Body of pancreas (tissue), 4 donors: ENCODE measurements around the gene CNTNAP1.
A peak's percentile ranks its signal among the peaks of the same experiment; 100 is the strongest.

Source experiments
- POLR2A ChIP-seq, 3 donors: fragments of 450-650 bp; IDR thresholded peaks; one replicate each; pipeline ENCODE4 v1.6.1; 2016; ENCODE audit warnings: antibody characterized with exemption in 3 of 3, mild to moderate bottlenecking in 2 of 3
- TF ChIP-seq, protein P1 (sequence below), 7 experiments: fragments of 450-650 bp in 4 of 7; fragments of 200-600 bp in 3 of 7; sonication (generic) in 3 of 7; IDR thresholded peaks; one replicate each; pipeline ENCODE4 v1.5.1; 2016 to 2019; ENCODE audit warnings: antibody characterized with exemption in 7 of 7

DNA sequence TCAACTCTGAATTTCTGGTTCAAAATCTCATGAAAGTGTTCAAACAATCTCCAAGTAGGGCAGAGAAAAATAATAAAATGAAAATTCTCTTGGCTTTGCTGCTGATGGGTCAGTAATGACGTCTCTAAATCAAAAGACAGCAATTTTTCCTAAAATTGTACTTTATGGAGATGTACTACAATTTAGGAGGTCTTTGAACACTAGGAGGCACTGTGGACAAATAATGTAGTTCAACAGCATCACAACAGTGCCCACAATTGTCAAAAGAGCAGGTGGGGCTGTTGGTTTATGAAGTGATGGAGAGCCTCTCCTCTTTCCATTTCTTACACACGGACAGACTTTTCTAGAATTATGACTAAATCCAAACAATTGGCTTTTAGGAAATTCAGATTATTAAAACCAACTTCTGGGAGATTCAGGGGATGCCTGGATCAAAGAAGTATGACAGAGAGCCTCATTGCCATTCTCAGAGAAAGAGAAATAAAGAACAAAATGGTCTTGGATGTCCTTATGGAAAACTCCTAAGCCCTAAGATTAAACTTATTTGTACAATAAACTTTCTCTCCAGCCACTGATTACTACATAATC lies 38.8 kb downstream of the CNTNAP1 start:
- TF ChIP-seq, protein P1, sequence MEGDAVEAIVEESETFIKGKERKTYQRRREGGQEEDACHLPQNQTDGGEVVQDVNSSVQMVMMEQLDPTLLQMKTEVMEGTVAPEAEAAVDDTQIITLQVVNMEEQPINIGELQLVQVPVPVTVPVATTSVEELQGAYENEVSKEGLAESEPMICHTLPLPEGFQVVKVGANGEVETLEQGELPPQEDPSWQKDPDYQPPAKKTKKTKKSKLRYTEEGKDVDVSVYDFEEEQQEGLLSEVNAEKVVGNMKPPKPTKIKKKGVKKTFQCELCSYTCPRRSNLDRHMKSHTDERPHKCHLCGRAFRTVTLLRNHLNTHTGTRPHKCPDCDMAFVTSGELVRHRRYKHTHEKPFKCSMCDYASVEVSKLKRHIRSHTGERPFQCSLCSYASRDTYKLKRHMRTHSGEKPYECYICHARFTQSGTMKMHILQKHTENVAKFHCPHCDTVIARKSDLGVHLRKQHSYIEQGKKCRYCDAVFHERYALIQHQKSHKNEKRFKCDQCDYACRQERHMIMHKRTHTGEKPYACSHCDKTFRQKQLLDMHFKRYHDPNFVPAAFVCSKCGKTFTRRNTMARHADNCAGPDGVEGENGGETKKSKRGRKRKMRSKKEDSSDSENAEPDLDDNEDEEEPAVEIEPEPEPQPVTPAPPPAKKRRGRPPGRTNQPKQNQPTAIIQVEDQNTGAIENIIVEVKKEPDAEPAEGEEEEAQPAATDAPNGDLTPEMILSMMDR (IDR thresholded peaks at IDR 0.05): peak; percentile 38 to 78 (median 68)
- TF ChIP-seq POLR2A (IDR thresholded peaks at IDR 0.05): no peak
